Effector CD4-positive, alpha-beta T cell (primary cell): ENCODE data around the gene NOC2L.
"Not testable (repeated sequence)": the region's sequence is repeated elsewhere in the genome, so short reads cannot be mapped to it uniquely, and the experiment has no call there.

Experiments used
- DNase-seq: peaks from one replicate; pipeline ENCODE4 v3.0.0-alpha.2; 2020

NOC2L gene

GRCh38 chr1:993379-993995 lies 34.4 kb upstream of the NOC2L start:
- no peak for DNase-seq

DNA sequence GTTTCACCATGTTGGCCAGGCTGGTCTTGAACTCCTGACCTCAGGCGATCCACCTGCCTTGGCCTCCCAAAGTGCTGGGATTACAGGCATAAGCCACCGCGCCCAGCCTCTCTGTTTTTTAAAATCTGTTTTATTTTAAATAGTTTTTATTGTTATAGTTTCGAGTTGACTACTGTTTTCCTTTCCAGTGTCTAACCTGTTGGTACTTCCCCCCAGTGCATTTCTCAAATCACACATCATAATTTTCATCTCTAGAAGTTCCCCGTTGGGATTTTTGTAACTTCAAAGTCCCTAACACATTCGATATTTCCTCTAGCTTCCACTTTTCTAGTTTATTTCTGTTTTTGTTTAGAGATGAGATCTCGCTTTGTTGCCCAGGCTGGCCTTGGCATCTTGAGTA lies 33.3 kb upstream of the NOC2L start:
- no peak for DNase-seq

- DNase-seq, result no peak
Measured at GRCh38 chr1:991895-992294, 32.8 kb upstream of the NOC2L start.

- DNase-seq, result not testable (repeated sequence)
Measured at GRCh38 chr1:991275-991674, 32.2 kb upstream of the NOC2L start.

DNA sequence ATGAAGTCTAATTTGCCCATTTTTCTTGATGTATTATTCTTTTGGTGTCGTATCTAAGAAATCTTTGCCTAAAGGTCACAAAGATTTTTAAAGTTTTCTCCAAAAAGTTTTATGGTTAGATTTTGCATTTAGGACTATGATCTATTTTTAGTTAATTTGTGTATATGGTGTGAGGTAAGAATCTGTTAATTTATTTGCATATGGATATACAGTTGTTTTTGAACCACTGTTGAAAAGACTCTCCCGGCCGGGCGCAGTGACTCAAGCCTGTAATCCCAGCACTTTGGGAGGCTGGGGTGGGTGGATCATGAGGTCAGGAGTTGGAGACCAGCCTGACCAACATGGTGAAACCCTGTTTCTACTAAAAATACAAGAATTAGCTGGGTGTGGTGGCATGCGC lies 29.0 kb upstream of the NOC2L start:
- DNase-seq, result not testable (repeated sequence)

- no peak for DNase-seq
Measured at GRCh38 chr1:985126-985525, 26.1 kb upstream of the NOC2L start.

DNA sequence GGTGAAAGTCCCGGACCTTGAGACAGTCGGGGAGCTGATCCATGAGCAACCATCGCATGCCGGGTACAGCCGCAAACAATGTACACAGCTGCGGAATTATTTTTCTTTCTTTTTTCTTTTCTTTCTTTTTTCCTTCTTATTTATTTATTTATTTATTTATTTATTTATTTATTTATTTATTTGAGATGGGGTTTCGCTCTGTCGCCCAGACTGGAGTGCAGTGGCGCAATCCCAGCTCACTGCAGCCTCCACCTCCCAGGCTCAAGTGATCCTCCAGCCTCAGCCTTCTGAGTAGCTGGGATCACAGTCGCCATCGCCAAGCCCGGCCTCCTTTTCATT lies 25.4 kb upstream of the NOC2L start:
- no peak for DNase-seq

DNA sequence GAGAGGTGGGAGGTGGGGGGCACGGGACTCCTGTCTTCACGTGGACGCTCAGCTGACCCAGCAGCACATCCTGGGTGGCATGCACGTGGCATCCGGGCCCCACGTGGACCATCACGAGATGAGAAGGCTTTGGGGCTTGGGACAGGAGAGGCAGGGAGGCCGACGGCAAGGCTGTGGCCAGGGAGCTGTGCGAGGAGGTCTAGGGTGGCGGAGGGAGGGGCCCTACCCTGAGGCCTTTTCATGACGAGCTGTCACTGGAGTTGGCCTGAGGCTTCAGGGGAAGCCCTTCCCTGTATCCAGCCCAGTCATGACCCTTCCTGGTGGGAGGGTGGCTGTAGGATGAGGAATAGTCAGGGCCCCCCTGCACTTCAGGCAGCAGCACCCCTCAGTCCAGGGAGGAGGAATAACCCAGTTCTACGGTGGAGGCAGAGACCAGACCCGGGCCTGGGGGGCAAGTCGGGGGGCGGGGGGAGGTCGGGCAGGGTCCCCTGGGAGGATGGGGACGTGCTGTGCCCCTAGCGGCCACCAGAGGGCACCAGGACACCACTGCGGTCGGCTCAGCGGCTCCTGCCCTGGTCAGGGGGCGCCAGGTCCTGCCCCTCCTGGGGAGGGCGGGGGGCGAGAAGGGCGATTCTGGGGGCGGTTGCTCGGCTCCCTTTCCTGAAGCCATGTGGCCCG lies 24.9 kb upstream of the NOC2L start:
- DNase-seq, result peak; percentile 58

DNA sequence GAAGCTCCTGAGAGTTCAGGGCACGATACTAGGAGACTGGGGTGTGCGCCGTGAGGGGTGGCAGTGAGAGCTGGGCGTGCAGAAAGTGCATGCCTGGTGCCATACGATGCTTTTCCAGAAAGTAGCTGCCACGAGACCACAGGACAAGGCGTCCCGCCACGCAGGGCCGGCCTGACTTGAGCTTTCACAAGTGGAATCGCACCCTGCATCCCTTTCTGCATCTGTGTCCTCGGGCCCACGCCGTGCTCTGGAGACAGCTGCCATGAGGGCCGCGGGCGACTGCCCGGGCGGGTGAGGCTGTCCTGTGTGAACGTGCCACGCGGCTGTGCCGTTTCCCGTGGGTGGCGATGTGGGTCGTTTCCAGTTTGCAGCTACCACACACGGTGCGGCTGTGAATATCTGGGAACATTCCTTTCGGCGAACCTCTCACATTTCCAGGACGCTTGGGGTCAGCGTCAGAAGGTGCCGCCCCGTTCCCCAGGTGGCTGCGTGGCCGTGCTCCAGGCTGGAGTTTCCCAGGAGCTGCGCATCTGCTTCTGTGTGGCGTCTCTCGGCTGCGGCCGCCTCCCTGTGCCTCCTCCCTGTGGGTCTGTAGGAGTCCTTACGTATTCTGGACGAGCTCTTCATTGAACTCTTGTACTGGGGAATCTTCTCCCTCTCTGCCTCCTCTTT lies 23.8 kb upstream of the NOC2L start:
- no peak for DNase-seq

DNA sequence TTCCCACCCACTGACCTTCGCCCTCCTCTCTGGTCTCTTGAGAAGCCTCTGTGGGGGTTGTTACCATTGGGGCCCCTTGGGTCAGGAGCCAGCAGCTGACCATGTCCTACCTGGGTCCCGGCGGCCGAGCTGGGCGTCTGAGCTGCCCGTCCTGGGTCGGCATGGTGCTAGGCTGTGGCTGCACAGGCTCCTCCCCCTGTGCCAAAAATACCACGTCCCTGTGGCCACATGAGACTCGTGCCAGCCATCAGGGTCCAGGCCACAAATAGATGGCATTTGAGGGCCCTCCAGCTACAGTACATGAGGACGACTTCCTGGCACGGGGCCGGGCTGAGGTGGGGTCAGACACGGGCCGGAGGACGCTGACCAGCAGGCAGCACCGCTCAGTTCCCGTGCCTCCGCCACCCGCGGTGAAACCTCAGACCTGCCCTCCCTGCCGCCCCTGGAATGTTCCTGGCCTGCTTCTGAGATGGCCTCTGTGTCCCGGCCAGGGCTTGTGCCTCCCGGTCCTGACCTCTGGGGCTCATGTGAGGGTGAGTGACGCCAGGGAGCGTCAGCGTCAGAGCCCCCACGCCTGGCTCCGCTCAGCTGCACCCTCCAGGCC lies 23.0 kb upstream of the NOC2L start, which contains the start of gene PERM1:
PERM1 (minus strand) TSS at position 139 of the 604 bp plus-strand sequence. CDS start 1,064 bp downstream, outside the sequence.
- DNase-seq, result no peak

DNA sequence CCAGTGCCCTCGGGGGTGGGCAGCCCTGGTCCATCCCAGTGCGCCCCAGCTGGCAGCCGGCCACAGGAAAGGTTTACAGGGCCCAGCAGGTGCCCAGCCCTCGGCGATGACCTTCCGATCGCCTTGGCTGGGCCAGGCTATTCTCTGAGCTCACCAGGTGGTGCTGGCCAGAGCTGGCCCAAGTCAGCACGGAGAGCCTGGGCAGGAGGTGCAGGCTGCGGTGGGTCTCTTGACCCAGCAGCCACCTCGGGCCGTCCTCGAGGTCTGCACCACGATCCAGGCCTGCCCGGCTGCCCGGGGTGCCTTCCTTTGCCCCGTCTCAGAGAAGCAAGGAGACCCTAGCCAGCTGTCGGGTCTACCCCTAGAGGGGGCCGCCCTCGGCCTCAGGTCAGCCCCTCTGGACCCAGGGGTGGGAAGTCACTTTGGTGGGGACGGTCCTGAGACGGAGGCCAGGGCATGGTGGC lies 22.5 kb upstream of the NOC2L start:
- DNase-seq, result no peak

DNA sequence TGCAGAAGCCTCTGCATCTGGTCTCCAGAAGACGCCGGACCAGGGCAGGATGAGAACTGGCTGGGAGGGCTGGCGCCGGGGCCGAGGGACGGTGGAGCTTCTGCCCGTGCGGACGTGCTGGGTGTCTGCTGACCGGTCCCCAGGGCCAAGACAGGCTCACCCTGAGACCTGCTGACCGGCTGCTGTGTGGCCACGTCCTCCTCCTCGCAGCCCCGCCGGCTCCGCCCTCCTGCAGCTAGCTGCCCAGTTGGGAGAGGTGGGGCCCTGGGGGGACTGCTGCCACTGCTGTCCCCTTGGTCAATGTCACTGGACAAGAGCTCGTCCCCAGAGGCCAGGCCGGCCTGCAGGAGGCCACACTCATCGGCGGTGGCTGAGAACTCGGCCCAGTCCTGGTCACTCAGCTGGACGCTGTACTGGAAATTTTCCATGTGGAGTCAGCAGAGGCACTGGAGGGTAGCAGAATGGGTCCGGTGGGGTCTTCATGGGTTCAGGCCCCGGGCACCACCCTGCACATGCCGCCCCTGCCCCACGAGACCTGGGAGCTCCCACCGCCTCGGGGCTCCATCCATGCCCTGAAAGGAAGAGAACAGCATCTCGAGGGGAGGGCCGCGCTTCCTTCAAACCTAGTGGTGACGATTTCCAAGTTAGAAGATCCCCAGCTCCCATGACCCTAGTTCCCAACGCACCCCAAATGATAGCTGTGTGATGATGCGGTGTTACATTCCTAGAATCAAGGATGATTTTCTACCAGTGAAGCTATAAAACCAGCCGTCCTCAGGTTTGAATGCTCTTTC lies 21.7 kb upstream of the NOC2L start:
- DNase-seq, result no peak

DNA sequence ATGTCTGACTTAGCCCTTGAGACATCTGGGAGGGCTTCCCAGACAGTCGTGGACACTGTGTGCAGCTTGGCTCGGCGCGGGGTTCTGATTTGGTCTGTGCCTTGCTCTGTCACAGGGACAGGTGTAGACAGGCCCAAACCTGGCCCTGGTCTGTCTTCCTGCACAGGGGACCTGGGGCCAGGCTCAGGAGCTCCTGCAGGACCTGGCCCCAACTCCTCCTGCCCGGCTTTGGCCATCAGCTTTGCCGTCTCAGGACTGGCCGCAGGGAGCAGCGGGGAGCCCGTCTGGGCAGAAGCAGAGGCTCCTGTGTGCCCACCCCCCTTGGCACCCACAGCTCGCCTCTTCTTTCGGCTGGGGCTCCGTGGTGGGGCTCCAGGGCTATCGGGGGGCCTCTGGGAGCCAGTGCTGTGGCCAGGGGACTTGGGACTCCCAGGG lies 21.1 kb upstream of the NOC2L start:
- no peak for DNase-seq

GRCh38 chr1:979744-980072 lies 20.7 kb upstream of the NOC2L start:
- no peak for DNase-seq

GRCh38 chr1:978835-979743 lies 20.0 kb upstream of the NOC2L start:
- no peak for DNase-seq

- DNase-seq, result no peak
Measured at GRCh38 chr1:978069-978834, 19.2 kb upstream of the NOC2L start.

DNA sequence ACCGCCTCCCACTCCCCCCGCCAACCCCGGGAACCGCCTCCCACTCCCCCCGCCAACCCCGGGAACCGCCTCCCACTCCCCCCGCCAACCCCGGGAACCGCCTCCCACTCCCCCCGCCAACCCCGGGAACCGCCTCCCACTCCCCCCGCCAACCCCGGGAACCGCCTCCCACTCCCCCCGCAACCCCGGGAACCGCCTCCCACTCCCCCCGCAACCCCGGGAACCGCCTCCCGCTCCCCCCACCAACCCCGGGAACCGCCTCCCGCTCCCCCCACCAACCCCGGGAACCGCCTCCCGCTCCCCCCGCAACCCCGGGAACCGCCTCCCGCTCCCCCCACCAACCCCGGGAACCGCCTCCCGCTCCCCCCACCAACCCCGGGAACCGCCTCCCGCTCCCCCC lies 17.7 kb upstream of the NOC2L start:
- DNase-seq, result not testable (repeated sequence)

GRCh38 chr1:975896-976683 lies 17.0 kb upstream of the NOC2L start:
- no peak for DNase-seq

DNA sequence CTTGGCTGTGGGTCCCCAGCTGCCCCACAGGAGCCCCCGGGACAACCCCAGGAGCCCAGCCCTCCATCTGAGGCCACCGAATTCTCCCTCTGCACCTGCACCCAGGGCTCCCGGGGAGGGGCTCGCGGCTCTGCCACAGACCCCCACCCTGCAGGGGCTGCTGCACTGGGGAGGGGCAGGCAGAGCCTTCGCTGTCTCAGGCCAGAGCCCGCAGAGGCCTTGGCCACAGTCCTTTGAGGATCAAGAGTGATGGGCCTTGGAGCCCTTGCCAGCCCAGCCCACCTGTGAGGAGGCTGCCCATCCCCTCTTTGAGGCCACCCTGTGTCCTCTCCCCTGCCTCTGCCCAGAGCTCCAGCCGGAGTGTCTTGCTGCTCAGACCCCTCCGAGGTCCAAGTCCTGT lies 16.3 kb upstream of the NOC2L start:
- no peak for DNase-seq

DNA sequence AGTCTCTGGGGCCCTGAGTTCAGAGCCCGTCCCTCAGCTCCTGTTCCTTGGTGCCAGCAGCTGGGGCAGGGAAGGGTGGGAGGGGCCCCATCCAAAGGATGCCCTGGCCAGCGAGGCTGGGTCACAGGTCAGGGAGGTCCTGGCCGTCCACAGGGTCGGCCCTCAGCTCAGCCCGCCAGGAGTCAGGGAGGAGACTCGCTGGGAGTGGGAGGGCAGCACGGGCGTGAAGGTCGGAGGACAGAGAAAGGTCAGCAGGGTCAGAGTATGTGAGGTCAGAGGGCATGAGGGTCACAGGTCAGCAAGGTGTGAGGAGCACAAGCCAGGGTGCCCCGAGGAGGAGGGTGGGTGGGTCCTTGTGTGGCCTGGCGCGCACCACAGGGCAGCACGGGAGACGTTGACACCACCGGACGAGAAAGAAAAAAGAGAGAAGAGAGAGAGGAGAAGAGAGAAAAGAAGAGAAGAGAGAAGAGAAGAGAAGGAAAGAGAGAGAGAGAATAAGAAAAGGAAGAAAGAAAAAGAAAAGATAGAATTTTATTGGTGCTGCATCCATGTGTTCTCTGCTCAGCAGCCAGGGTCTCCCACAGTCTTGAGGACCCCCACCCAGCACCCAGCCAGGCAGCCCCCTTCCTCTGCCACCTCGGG lies 15.8 kb upstream of the NOC2L start:
- DNase-seq, result no peak
